Suppressor macrophage treated with lipopolysaccharide for 4 hours (primary cell): ENCODE results near the gene RTTN.

ENCODE experiments used
- DNase-seq: peaks from one replicate; pipeline ENCODE4 v3.0.0-alpha.2; 2020

RTTN gene

GRCh38 chr18:70200286-70200685 is 5.2 kb downstream of the RTTN start:
- no peak for DNase-seq

- no peak for DNase-seq
Observed at GRCh38 chr18:70197844-70198243, 7.6 kb downstream of the RTTN start.

- no peak for DNase-seq
Observed at GRCh38 chr18:70197026-70197425, 8.5 kb downstream of the RTTN start.

GRCh38 chr18:70195852-70196434 is 9.5 kb downstream of the RTTN start:
- DNase-seq: peak; percentile 65

- no peak for DNase-seq
Observed at GRCh38 chr18:70195014-70195614, 10.4 kb downstream of the RTTN start.

GRCh38 chr18:70194227-70194890 is 11.1 kb downstream of the RTTN start:
- no peak for DNase-seq

- no peak for DNase-seq
Observed at GRCh38 chr18:70190529-70190928, 15.0 kb downstream of the RTTN start.

- DNase-seq: no peak
Observed at GRCh38 chr18:70188113-70188512, 17.4 kb downstream of the RTTN start.

GRCh38 chr18:70183441-70183840 is 22.0 kb downstream of the RTTN start:
- no peak for DNase-seq

- DNase-seq: no peak
Observed at GRCh38 chr18:70182548-70182947, 22.9 kb downstream of the RTTN start.

GRCh38 chr18:70181725-70182124 is 23.8 kb downstream of the RTTN start:
- DNase-seq: no peak

- no peak for DNase-seq
Observed at GRCh38 chr18:70181015-70181414, 24.5 kb downstream of the RTTN start.

GRCh38 chr18:70176537-70176936 is 28.9 kb downstream of the RTTN start:
- DNase-seq: no peak

GRCh38 chr18:70175216-70175615 is 30.3 kb downstream of the RTTN start:
- DNase-seq: no peak

- no peak for DNase-seq
Observed at GRCh38 chr18:70172225-70172624, 33.3 kb downstream of the RTTN start.

- no peak for DNase-seq
Observed at GRCh38 chr18:70169747-70170146, 35.7 kb downstream of the RTTN start.

GRCh38 chr18:70166668-70167067 is 38.8 kb downstream of the RTTN start:
- DNase-seq: no peak

GRCh38 chr18:70165936-70166335 is 39.6 kb downstream of the RTTN start:
- no peak for DNase-seq

GRCh38 chr18:70160073-70160678 is 45.3 kb downstream of the RTTN start:
- no peak for DNase-seq

GRCh38 chr18:70158992-70159717 is 46.3 kb downstream of the RTTN start:
- no peak for DNase-seq

GRCh38 chr18:70156886-70157285 is 48.6 kb downstream of the RTTN start:
- no peak for DNase-seq

- DNase-seq: no peak
Observed at GRCh38 chr18:70154591-70155194, 50.8 kb downstream of the RTTN start.

- peak; percentile 10 for DNase-seq
Observed at GRCh38 chr18:70151614-70152013, 53.9 kb downstream of the RTTN start.
